Measurements from ENCODE around the gene HOXC5.
"Not testable (repeated sequence)": the region's sequence is repeated elsewhere in the genome, so short reads cannot be mapped to it uniquely, and the experiment has no call there.

HOXC5 gene

GRCh38 chr12:54075409-54075808, 42.6 kb downstream of the HOXC5 start:
- no peak for DNase-seq

GRCh38 chr12:54075974-54076373, 43.1 kb downstream of the HOXC5 start:
- no peak for DNase-seq

- DNase-seq = not testable (repeated sequence)
These were observed 45.0 kb downstream of the HOXC5 start for GRCh38 chr12:54077843-54078242.

- DNase-seq = not testable (repeated sequence)
These were observed 46.3 kb downstream of the HOXC5 start for GRCh38 chr12:54079115-54079514.

GRCh38 chr12:54080008-54080924, 47.4 kb downstream of the HOXC5 start:
- DNase-seq = not testable (repeated sequence)

DNA sequence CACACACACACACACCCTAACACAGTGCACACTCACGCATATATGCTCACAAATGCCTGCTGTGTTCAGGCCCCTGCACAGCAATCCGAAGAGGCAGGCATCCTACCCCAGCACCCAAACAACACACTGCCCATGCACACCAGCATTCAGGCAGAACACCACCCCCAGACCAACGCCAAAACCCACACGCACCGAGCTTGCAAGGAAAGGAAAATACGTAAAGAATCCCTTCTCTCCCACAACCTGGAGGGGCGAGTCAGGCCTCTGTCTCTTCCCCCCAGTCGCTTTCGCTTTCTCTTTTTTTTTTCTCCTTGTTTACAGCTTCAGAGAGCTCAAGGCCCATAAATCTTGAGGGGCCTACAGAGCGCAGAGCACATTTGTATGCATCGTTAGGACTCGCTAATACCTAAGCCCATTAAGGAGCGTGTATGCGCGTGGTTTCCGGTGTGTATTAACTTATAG, 48.2 kb downstream of the HOXC5 start:
- DNase-seq = not testable (repeated sequence)

DNA sequence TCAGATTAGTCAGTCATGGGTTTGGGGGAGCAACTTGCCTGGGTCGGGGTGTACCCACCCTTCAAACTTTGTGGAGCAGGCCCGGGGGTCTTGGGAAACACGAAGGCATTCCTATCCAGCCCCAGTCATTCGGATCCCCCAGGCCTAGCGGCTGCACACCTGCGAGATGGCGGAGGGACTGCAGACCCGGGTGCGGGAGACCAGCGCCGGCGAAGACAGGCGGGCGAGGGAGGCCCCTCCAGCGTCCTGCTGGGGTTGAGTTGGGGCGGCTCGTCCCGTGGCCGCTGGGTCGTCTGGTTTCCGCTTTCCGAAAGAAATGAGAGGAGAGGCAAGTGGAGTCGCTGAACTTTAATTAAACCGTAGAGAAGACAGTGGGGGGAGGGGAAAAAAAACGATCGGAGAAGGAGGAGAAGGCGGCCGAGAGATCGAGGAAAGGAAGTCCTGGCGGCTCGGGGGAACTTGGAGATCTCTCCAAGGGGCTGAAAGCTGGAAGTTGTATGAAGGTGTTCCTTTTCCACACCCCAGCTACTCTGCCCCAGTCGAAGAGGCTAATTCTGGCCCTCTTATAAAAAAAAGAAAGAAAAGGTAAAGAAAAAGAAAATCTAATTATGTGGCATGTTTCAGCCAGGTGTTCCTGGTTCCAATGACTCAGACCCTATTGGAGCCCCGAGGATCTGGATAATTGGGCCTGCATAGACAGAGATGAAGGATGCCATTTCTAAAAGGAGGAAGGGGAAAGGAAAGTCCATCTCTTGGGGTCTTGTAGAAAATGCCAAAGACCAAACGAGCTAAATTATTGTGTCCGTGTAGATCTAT, 48.9 kb downstream of the HOXC5 start:
- DNase-seq = peak; percentile 5

DNA sequence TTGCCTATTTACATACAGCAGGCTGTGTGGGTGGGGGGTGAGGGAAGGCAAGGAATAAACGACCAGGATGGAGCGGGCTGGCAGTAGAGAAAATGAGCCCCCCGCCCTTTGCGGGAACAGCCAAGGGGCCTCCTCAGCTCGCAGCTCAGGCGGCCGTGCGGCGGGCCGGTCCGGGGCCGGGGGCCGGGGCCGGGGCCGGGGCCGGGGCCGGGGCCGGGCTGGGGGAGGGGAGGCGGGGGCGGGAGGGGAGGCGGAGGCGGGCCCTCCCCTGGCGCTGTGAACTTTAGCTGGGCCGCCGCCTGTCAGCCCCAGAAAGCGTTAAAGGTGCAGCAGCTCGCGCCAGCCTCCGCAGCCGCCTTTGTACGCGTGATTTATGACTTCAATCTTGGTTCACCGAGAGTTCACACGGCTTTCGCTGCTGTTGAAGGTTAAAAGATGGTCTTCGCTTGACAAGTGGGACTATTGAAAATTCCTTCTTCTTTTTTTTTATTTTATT, 49.6 kb downstream of the HOXC5 start:
- DNase-seq = peak; percentile 25
